CD4-positive, alpha-beta T cell treated with Interleukin-15 for 4 hours (primary cell): ENCODE measurements around the gene CUL4B.
"Not testable (repeated sequence)": the region's sequence is repeated elsewhere in the genome, so short reads cannot be mapped to it uniquely, and the experiment has no call there.

ENCODE experiments used
- DNase-seq: peaks from one replicate; pipeline ENCODE4 v3.0.0-alpha.2; 2020; ENCODE audit warnings: low spot score

Gene CUL4B

GRCh38 chrX:120522820-120523219 lies 37.9 kb downstream of the CUL4B start:
- no peak for DNase-seq

DNA sequence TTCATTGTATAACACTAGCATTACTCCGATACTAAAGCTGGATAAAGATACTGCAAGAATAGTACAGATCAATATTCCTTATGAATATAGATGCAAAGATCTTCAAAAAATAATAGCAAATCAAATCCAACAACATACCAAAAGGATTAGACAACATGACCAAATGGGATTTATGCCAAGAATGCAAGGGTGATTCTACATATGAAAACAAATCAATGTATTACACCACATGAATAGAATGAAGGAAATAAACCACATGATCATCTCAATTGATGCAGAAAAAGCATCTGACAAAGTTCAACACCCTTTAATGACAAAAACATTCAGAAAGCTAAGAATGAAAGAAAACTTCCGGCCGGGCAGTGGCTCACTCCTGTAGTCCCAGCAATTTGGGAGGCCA lies 42.8 kb downstream of the CUL4B start:
- no peak for DNase-seq

DNA sequence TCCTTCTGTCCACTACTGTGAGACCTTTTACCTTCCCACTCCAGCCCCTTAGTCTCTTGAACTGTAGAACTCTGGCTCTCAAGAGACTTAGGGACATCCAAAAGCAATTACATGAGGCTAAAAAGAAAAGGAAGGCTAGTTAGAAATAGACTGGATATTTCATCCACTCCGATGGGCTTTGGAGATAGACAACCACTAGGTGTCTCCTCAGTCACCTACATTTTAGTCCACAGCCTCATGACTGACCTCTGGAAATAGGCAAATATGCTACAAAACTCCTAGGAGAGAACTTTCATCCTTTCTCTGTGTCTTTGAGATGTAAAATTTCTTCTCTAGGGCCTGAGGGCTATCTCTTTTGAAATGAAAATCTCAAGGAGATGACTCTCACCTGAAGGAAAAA lies 46.5 kb downstream of the CUL4B start:
- DNase-seq, result no peak

DNA sequence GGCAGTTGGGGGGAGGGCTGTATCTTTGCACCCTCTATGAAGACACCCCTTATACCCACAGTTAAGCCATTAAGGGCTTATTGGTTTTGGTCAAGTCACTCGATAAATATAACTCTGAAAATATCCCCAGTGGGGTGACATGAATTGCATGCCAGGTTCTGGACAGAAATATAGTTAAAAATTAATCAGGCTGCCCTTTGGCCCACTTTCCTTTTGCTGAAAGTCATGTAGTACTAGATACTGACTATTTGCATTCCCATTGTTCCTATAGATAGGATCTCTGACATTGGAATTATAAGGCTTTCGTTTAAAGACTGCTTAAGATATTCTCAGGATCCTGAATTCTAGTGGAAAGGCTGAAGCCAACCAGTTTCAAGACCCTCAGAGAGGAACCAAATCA lies 48.1 kb downstream of the CUL4B start:
- DNase-seq, result no peak

DNA sequence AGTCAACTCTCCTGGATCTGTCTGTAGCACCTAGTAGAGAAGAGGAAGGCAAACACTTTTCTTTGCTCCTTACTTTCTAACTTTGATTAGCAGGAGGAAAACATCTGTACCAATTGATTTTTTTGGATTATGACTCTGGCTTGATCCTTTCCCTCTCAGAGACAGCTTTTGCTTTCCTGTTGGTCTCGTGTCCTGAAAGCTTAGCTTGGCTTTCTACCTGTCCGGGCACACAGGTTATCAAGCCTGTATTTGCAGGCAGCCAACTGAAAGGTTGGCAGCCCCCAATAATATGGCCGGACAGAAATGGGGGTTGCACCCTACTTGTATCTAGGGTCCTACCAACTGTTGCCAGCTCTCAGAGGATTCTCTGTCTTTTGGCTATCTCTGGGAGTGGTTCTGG lies 48.5 kb downstream of the CUL4B start:
- no peak for DNase-seq

DNA sequence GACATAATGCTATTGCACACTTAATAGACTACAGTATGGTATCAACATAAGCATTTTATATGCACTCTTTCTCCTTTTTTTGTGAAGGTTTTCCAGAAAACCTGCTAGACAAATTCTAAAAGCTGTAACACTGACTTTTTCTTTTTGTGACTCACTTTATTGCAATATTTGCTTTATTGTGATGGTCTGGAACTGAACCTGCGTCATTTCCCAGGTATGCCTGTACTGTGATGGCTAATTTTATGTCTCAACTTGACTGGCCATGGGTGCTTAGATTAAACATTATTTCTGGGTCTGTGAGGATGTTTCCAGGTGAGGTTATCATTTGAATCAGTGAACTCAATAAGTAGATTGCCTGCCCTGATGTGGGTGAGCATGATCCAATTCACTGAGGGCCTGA lies 56.2 kb downstream of the CUL4B start:
- no peak for DNase-seq

- no peak for DNase-seq
Measured at GRCh38 chrX:120499301-120500072, 61.3 kb downstream of the CUL4B start.

- not testable (repeated sequence) for DNase-seq
Measured at GRCh38 chrX:120490119-120490518, 70.6 kb downstream of the CUL4B start.

- no peak for DNase-seq
Measured at GRCh38 chrX:120486786-120487185, 74.0 kb downstream of the CUL4B start.

GRCh38 chrX:120485638-120486520 lies 74.9 kb downstream of the CUL4B start:
- peak; percentile 60 for DNase-seq

GRCh38 chrX:120485315-120485637 lies 75.5 kb downstream of the CUL4B start:
- no peak for DNase-seq

GRCh38 chrX:120477453-120477852 lies 83.3 kb downstream of the CUL4B start:
- no peak for DNase-seq

- DNase-seq, result no peak
Measured at GRCh38 chrX:120476714-120477113, 84.0 kb downstream of the CUL4B start.

- peak; percentile 32 for DNase-seq
Measured at GRCh38 chrX:120475447-120475846, 85.3 kb downstream of the CUL4B start.
